Measurements from ENCODE around the gene CREB3L2.

Gene CREB3L2

DNA sequence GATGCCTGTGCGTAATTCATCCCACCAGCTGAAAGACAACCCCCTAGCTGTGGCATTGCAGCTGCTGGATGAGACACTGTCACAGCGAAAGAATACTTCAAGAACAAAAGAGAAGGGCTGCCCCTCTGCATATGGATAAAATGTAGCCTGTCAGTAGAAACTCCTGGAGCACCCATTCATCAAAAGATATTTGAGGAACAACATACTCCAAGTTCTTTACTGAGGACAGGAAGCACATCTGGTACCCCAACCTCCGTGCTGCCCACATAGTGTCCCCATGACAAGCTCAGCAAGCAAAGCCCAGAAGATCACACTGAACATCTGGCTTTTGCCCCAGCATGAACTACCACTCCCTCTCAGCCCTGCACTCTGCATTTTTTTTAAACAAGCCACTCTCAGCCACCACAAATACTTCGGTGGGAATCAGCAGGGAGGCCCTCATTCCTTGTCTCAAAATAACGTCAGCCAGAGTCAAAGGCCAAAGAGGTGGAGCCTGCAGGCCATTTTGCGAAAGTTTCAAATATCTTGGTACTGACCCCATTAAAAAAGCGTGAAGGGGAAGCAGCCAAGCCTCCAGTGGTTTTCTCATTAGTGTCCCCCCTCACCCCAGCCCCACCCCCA lies 1.7 kb downstream of the CREB3L2 start (continued):
- TF ChIP-seq, protein P1, sequence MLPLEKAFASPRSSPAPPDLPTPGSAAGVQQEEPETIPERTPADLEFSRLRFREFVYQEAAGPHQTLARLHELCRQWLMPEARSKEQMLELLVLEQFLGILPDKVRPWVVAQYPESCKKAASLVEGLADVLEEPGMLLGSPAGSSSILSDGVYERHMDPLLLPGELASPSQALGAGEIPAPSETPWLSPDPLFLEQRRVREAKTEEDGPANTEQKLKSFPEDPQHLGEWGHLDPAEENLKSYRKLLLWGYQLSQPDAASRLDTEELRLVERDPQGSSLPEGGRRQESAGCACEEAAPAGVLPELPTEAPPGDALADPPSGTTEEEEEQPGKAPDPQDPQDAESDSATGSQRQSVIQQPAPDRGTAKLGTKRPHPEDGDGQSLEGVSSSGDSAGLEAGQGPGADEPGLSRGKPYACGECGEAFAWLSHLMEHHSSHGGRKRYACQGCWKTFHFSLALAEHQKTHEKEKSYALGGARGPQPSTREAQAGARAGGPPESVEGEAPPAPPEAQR (tag by site-specific recombination; IDR thresholded peaks at IDR 0.05): no peak
- TF ChIP-seq SP7 (tag by site-specific recombination; IDR thresholded peaks at IDR 0.05) (0 out of 2 replicates have a peak, but pooled peaks have one; percentile 15), ZNF394 (tag by site-specific recombination; IDR thresholded peaks at IDR 0.05; ENCODE audit: borderline replicate concordance) (no peak), IKZF3 (tag by site-specific recombination; IDR thresholded peaks at IDR 0.05) (peak; percentile 57; the same call in 1 of the 2 replicates), ZNF416 (tag by site-specific recombination; IDR thresholded peaks at IDR 0.05) (no peak), RBAK (tag by site-specific recombination; IDR thresholded peaks at IDR 0.05) (no peak), ZBTB48 (tag by site-specific recombination; IDR thresholded peaks at IDR 0.05) (no peak), KLF10 (tag by site-specific recombination; IDR thresholded peaks at IDR 0.05) (peak; percentile 57; the same call in 1 of the 2 replicates), BCL11A (tag by site-specific recombination; IDR thresholded peaks at IDR 0.05; ENCODE audit: low read depth) (no peak), ZNF335 (tag by site-specific recombination; conservative IDR thresholded peaks at IDR 0.05) (peak; percentile 20), ZNF585B (tag by site-specific recombination; IDR thresholded peaks at IDR 0.05) (no peak), GLI2 (tag by site-specific recombination; IDR thresholded peaks at IDR 0.05; ENCODE audit: borderline replicate concordance, low read depth) (no peak), ZNF2 (tag by site-specific recombination; IDR thresholded peaks at IDR 0.05) (peak; percentile 14; the same call in 1 of the 2 replicates), ZNF473 (tag by site-specific recombination; IDR thresholded peaks at IDR 0.05) (no peak), ZNF114 (tag by site-specific recombination; IDR thresholded peaks at IDR 0.05) (no peak), ZBTB8A (tag by site-specific recombination; IDR thresholded peaks at IDR 0.05) (0 out of 2 replicates have a peak, but pooled peaks have one; percentile 17), ZNF132 (tag by site-specific recombination; IDR thresholded peaks at IDR 0.05; ENCODE audit: borderline replicate concordance) (no peak), ZXDB (tag by site-specific recombination; IDR thresholded peaks at IDR 0.05) (0 out of 2 replicates have a peak, but pooled peaks have one; percentile 12), ZBTB7A (tag by site-specific recombination; IDR thresholded peaks at IDR 0.05; ENCODE audit: low read depth) (no peak), ZNF561 (tag by site-specific recombination; IDR thresholded peaks at IDR 0.05; ENCODE audit: borderline replicate concordance) (no peak), ZBTB21 (tag by site-specific recombination; IDR thresholded peaks at IDR 0.05) (peak; percentile 42; the same call in 1 of the 2 replicates), ZNF202 (tag by site-specific recombination; IDR thresholded peaks at IDR 0.05; ENCODE audit: borderline replicate concordance) (no peak), ZNF501 (tag by site-specific recombination; IDR thresholded peaks at IDR 0.05) (no peak), REPIN1 (tag by site-specific recombination; IDR thresholded peaks at IDR 0.05; ENCODE audit: low read depth) (no peak)
- TF ChIP-seq, protein P2, sequence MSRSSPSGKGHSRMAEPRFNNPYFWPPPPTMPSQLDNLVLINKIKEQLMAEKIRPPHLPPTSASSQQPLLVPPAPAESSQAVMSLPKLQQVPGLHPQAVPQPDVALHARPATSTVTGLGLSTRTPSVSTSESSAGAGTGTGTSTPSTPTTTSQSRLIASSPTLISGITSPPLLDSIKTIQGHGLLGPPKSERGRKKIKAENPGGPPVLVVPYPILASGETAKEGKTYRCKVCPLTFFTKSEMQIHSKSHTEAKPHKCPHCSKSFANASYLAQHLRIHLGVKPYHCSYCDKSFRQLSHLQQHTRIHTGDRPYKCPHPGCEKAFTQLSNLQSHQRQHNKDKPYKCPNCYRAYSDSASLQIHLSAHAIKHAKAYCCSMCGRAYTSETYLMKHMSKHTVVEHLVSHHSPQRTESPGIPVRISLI (tag by site-specific recombination; IDR thresholded peaks at IDR 0.05): no peak; the same call in 1 of the 2 replicates
- TF ChIP-seq, protein P3, sequence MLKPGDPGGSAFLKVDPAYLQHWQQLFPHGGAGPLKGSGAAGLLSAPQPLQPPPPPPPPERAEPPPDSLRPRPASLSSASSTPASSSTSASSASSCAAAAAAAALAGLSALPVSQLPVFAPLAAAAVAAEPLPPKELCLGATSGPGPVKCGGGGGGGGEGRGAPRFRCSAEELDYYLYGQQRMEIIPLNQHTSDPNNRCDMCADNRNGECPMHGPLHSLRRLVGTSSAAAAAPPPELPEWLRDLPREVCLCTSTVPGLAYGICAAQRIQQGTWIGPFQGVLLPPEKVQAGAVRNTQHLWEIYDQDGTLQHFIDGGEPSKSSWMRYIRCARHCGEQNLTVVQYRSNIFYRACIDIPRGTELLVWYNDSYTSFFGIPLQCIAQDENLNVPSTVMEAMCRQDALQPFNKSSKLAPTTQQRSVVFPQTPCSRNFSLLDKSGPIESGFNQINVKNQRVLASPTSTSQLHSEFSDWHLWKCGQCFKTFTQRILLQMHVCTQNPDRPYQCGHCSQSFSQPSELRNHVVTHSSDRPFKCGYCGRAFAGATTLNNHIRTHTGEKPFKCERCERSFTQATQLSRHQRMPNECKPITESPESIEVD (tag by site-specific recombination; IDR thresholded peaks at IDR 0.05): peak; percentile 54
- TF ChIP-seq, protein P4, sequence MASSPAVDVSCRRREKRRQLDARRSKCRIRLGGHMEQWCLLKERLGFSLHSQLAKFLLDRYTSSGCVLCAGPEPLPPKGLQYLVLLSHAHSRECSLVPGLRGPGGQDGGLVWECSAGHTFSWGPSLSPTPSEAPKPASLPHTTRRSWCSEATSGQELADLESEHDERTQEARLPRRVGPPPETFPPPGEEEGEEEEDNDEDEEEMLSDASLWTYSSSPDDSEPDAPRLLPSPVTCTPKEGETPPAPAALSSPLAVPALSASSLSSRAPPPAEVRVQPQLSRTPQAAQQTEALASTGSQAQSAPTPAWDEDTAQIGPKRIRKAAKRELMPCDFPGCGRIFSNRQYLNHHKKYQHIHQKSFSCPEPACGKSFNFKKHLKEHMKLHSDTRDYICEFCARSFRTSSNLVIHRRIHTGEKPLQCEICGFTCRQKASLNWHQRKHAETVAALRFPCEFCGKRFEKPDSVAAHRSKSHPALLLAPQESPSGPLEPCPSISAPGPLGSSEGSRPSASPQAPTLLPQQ (tag by site-specific recombination; IDR thresholded peaks at IDR 0.05): no peak
- TF ChIP-seq, protein P5, sequence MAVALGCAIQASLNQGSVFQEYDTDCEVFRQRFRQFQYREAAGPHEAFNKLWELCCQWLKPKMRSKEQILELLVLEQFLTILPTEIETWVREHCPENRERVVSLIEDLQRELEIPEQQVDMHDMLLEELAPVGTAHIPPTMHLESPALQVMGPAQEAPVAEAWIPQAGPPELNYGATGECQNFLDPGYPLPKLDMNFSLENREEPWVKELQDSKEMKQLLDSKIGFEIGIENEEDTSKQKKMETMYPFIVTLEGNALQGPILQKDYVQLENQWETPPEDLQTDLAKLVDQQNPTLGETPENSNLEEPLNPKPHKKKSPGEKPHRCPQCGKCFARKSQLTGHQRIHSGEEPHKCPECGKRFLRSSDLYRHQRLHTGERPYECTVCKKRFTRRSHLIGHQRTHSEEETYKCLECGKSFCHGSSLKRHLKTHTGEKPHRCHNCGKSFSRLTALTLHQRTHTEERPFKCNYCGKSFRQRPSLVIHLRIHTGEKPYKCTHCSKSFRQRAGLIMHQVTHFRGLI (tag by site-specific recombination; IDR thresholded peaks at IDR 0.05): no peak
- TF ChIP-seq, protein P6, sequence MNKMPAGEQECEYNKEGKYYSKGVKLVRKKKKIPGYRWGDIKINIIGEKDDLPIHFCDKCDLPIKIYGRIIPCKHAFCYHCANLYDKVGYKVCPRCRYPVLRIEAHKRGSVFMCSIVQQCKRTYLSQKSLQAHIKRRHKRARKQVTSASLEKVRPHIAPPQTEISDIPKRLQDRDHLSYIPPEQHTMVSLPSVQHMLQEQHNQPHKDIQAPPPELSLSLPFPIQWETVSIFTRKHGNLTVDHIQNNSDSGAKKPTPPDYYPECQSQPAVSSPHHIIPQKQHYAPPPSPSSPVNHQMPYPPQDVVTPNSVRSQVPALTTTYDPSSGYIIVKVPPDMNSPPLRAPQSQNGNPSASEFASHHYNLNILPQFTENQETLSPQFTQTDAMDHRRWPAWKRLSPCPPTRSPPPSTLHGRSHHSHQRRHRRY (tag by site-specific recombination; IDR thresholded peaks at IDR 0.05): no peak
- TF ChIP-seq, protein P7, sequence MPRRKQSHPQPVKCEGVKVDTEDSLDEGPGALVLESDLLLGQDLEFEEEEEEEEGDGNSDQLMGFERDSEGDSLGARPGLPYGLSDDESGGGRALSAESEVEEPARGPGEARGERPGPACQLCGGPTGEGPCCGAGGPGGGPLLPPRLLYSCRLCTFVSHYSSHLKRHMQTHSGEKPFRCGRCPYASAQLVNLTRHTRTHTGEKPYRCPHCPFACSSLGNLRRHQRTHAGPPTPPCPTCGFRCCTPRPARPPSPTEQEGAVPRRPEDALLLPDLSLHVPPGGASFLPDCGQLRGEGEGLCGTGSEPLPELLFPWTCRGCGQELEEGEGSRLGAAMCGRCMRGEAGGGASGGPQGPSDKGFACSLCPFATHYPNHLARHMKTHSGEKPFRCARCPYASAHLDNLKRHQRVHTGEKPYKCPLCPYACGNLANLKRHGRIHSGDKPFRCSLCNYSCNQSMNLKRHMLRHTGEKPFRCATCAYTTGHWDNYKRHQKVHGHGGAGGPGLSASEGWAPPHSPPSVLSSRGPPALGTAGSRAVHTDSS (tag by site-specific recombination; IDR thresholded peaks at IDR 0.05): no peak
